SU-DHL-6 (cell line): ENCODE results near the gene PTDSS2.

Experiments used
- H2AFZ ChIP-seq: fragments of 200-600 bp; sonication (generic); 2 replicates; pipeline ENCODE4 v1.6.1; 2014; ENCODE audit warnings: low read depth, mild to moderate bottlenecking, moderate library complexity, mixed read lengths, antibody characterized with exemption, low read length; ENCODE audit not compliant: severe bottlenecking
- H3F3A ChIP-seq: fragments of 200-600 bp; shearing (Covaris generic); 2 replicates; pipeline ENCODE4 v1.6.0; 2016; ENCODE audit warnings: antibody characterized with exemption, mild to moderate bottlenecking; ENCODE audit not compliant: insufficient read depth
- H3K27ac ChIP-seq: fragments of 200-600 bp; sonication (generic); 2 replicates; pipeline ENCODE4 v1.5.1; 2016; ENCODE audit warnings: low read depth, mild to moderate bottlenecking, low read length, moderate library complexity, mixed read lengths
- H3K27me3 ChIP-seq: fragments of 200-600 bp; sonication (generic), shearing (Covaris generic); 2 replicates; pipeline ENCODE4 v1.6.0; 2014; ENCODE audit warnings: mild to moderate bottlenecking, low read length
- H3K36me3 ChIP-seq: fragments of 200-600 bp; sonication (generic); 2 replicates; pipeline ENCODE4 v1.6.1; 2014; ENCODE audit warnings: mild to moderate bottlenecking, low read length, mixed read lengths
- H3K4me2 ChIP-seq: fragments of 300-600, 200-600 bp; shearing (Covaris generic), sonication (generic); 2 replicates; pipeline ENCODE4 v1.6.0; 2014; ENCODE audit warnings: low read length, low read depth, mild to moderate bottlenecking; ENCODE audit not compliant: poor library complexity, severe bottlenecking
- H3K4me3 ChIP-seq: fragments of 200-600 bp; sonication (generic); 2 replicates; pipeline ENCODE4 v1.5.1; 2014; ENCODE audit warnings: antibody characterized with exemption, low read length, mild to moderate bottlenecking, mixed read lengths; ENCODE audit not compliant: insufficient read depth, poor library complexity, severe bottlenecking
- H3K79me2 ChIP-seq: fragments of 200-600 bp; sonication (generic); 2 replicates; pipeline ENCODE4 v1.6.1; 2014; ENCODE audit warnings: mild to moderate bottlenecking, low read length, moderate library complexity; ENCODE audit not compliant: insufficient read depth
- H3K9ac ChIP-seq: fragments of 200-600 bp; sonication (generic); 2 replicates; pipeline ENCODE4 v1.7.0; 2014; ENCODE audit warnings: mild to moderate bottlenecking, low read length
- H3K9me2 ChIP-seq: fragments of 200-600 bp; sonication (generic); replicated peaks from 2 replicates; pipeline ENCODE4 v1.6.1; 2014; ENCODE audit warnings: low read length; ENCODE audit not compliant: insufficient read depth
- H3K9me3 ChIP-seq: fragments of 200-600 bp; sonication (generic); 2 replicates; pipeline ENCODE4 v1.6.1; 2014; ENCODE audit warnings: low read length, mixed read lengths; ENCODE audit not compliant: insufficient read depth
- H4K20me1 ChIP-seq: fragments of 200-600 bp; sonication (generic); 2 replicates; pipeline ENCODE4 v1.6.1; 2014; ENCODE audit warnings: low read depth, mild to moderate bottlenecking, antibody characterized with exemption, low read length, moderate library complexity, mixed read lengths
- EZH2phosphoT487 ChIP-seq: fragments of 200-600 bp; sonication (generic), shearing (Covaris generic); conservative IDR thresholded peaks from 2 replicates; pipeline ENCODE4 v1.6.1; 2018; ENCODE audit warnings: mild to moderate bottlenecking, antibody characterized with exemption, low read length, moderate library complexity, mixed read lengths
- TF ChIP-seq, protein P1 (sequence below): fragments of 200-600 bp; sonication (generic); IDR thresholded peaks from one replicate; pipeline ENCODE4 v1.5.1; 2017; ENCODE audit warnings: antibody characterized with exemption, mild to moderate bottlenecking, low read length, moderate library complexity; ENCODE audit not compliant: insufficient read depth, poor library complexity, severe bottlenecking

PTDSS2 gene

DNA sequence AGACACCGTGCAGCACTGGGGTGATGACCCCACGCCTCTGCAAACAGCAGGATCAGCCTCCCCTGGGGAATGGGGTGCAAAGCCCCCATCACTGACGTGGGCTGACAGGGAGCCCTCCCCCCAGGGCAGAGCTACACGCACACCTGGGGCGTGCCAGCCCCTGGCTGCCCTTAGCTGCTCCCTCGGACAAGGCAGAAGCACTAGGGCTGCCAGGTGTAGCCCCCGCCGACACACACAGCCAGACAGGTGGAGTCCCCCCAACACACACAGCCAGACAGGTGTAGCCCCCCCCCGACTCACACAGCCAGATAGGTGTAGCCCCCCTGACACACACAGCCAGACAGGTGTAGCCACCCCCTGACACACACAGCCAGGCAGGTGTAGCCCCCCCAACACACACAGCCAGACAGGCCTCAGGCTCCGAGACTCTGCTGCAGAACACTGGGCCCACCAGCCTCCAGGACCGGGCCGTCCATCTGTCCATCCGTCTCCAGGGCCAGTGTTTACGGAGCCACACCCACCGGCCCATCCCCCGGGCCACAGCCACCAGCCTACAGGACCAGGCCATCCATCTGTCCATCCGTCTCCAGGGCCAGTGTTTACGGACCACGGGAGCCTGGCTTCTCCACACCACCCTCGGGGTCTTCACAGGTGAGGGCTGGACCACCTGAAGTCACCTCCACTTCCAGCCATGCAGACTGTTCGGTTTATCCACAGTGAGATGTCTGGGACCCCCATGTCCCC lies 11.8 kb upstream of the PTDSS2 start:
- no peaks in the 10 kb centered on the region for H3K9me2 ChIP-seq
- H3K4me3 ChIP-seq = no peak overlapping the region
- H3F3A ChIP-seq = no peaks in the 10 kb centered on the region
- H3K27ac ChIP-seq = no peak overlapping the region
- H3K36me3 ChIP-seq = no peaks in the 10 kb centered on the region
- H3K79me2 ChIP-seq = no peaks in the 10 kb centered on the region
- TF ChIP-seq EZH2phosphoT487 = no peak
- H3K27me3 ChIP-seq = no peaks in the 10 kb centered on the region
- H3K4me2 ChIP-seq = no peak overlapping the region
- no peak overlapping the region for H2AFZ ChIP-seq
- H4K20me1 ChIP-seq = no peaks in the 10 kb centered on the region
- H3K9ac ChIP-seq = no peak overlapping the region
- no peaks in the 10 kb centered on the region for H3K9me3 ChIP-seq

DNA sequence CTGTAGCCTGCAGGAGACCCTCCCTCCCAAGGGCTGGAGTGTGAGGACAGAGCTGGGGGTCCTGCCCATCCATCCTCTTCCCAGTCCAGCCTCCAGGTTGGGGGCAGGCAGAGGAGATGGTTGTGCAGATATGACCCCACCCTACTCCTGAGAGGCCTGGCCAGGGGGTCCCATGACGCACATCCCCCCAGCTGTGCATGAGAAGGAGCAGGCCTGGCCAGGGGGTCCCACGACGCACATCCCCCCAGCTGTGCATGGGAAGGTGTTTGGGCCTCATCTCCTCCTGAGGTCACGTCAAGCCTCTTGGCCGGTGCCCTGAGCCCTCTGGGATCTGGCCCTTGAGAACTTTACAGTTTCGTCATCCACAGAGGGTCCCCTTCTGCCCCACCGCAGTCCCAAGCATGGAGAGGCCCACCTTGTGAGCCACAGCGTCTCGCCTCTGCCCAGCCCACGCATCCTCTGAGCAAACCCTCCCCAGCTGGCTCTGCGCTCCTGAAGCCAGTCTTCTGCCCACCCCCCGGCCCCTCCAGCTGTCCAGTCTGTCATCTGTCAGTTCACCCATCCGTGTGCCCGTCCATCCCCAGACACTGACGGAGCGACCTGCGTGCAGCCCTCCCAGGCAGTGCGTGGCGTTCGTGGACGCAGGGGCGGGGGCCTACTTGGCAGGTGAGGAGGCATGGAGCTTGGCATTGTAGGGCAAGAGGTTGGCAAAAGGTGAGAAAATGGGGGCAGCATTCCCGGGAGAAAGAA lies 10.6 kb upstream of the PTDSS2 start:
- Histone ChIP-seq H3K36me3 (no peaks in the 10 kb centered on the region), H3K4me2 (no peak overlapping the region), H3K4me3 (no peak overlapping the region), H3K27ac (no peak overlapping the region), H2AFZ (no peak overlapping the region), H3K27me3 (no peaks in the 10 kb centered on the region), H3K9me3 (no peaks in the 10 kb centered on the region), H3F3A (no peaks in the 10 kb centered on the region), H3K9ac (no peak overlapping the region), H3K9me2 (no peaks in the 10 kb centered on the region), H3K79me2 (no peaks in the 10 kb centered on the region), H4K20me1 (no peaks in the 10 kb centered on the region)
- no peak for TF ChIP-seq EZH2phosphoT487
- TF ChIP-seq, protein P1, sequence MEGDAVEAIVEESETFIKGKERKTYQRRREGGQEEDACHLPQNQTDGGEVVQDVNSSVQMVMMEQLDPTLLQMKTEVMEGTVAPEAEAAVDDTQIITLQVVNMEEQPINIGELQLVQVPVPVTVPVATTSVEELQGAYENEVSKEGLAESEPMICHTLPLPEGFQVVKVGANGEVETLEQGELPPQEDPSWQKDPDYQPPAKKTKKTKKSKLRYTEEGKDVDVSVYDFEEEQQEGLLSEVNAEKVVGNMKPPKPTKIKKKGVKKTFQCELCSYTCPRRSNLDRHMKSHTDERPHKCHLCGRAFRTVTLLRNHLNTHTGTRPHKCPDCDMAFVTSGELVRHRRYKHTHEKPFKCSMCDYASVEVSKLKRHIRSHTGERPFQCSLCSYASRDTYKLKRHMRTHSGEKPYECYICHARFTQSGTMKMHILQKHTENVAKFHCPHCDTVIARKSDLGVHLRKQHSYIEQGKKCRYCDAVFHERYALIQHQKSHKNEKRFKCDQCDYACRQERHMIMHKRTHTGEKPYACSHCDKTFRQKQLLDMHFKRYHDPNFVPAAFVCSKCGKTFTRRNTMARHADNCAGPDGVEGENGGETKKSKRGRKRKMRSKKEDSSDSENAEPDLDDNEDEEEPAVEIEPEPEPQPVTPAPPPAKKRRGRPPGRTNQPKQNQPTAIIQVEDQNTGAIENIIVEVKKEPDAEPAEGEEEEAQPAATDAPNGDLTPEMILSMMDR = no peak

DNA sequence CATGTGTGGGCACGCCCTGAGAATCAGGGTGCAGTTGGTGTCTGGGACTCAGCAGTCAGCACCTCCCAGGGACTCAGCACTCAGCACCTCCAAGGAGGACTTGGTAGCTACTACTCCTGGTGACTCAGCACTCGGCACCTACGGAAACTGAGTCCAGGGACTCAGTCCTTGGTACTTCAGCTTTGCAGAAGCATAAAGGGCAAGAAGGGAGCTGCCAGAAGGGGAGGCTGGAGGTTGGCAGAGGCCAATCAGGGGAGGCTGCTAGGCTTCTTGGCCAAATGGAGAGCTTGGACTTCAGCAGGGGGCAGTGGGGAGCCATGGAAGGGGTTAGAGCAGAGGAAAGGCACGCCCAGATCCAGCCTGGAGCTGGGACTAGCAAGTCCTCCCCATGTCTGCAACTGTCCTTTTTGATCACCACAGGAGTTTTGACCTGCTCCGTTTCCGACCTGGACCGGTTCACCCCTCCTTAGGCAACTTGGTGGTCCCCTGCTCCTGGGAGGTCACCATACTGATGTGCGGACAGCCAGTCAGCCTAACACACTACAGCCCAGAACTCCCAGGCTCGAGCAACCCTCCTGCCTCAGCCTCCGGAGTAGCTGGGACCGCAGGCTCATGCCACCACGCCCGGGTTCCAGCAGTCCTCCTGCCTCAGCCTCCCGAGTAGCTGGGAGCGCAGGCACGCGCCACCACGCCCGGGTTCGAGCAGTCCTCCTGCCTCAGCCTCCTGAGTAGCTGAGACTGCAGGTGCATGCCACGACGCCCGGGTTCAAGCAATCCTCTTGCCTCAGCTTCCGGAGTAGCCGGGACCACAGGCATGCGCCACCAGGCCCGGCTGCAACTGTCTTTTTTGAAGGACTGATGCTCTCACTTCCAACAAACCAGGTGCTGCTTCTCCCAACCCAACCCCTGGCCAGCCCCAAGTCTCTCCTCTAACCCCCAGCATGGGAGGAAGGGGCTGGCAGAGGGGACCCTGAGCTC lies 9.7 kb upstream of the PTDSS2 start:
- H3K9ac ChIP-seq = no peak overlapping the region; the same call in 1 of the 2 replicates
- H3K36me3 ChIP-seq = no peaks in the 10 kb centered on the region
- H3K79me2 ChIP-seq = no peaks in the 10 kb centered on the region
- H3K9me3 ChIP-seq = no peaks in the 10 kb centered on the region
- TF ChIP-seq EZH2phosphoT487 = no peak
- H4K20me1 ChIP-seq = no peaks in the 10 kb centered on the region
- H3F3A ChIP-seq = peaks cover 4% of the 10 kb centered on the region; the same call in 1 of the 2 replicates
- H3K27me3 ChIP-seq = no peaks in the 10 kb centered on the region
- H3K9me2 ChIP-seq = no peaks in the 10 kb centered on the region
- no peak overlapping the region for H2AFZ ChIP-seq
- H3K4me2 ChIP-seq = no peak overlapping the region
- H3K27ac ChIP-seq = no peak overlapping the region
- no peak overlapping the region for H3K4me3 ChIP-seq

DNA sequence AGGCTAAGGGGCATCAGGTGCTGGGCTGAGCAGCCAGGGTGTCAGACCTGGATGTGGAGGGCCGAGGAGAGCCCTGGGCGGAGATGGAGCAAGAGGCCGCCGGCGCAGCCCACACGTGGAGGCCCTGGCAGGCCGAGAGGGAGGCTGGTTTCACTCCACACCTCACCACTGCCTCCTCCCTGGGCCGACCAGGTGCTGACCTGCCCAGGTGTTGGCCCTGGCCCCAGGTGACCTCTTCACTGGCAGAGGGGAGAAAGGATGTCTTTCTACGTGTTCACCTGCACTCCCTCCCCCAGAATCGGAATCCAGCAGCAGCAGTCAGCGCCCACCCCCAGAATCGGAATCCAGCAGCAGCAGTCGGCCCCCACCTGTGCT lies 9.0 kb upstream of the PTDSS2 start:
- Histone ChIP-seq H2AFZ (no peak overlapping the region), H4K20me1 (no peaks in the 10 kb centered on the region), H3K4me3 (peak overlapping the region; percentile 44), H3K27me3 (no peaks in the 10 kb centered on the region), H3K36me3 (no peaks in the 10 kb centered on the region), H3K27ac (no peak overlapping the region), H3K9me3 (no peaks in the 10 kb centered on the region), H3K9ac (peak overlapping the region; percentile 54), H3K79me2 (no peaks in the 10 kb centered on the region), H3K9me2 (no peaks in the 10 kb centered on the region), H3K4me2 (peak overlapping the region; percentile 57), H3F3A (peaks cover 8% of the 10 kb centered on the region; the same call in 1 of the 2 replicates)
- TF ChIP-seq EZH2phosphoT487 = no peak
- TF ChIP-seq, protein P1 = no peak
